Measurements from ENCODE around the gene FAM229A. TPM values are rescaled to one million over a fixed set of nuclear protein-coding genes. Genes with fewer than 3 reads are reported as not detected.

The FAM229A gene
- total and polyA plus RNA-seq, 9 of the 15 experiments (the other 6 are each of a cell fraction or from before 2014, with no cell fraction given) = 0.04 to 21.6 (median 7.4) TPM

GRCh38 chr1:32406629-32407111, 44.4 kb upstream of the FAM229A start:
- Histone ChIP-seq H3K27ac (ENCODE audit: extremely low read depth, low read depth, low read length) (no peak overlapping the region), H3K4me2 (ENCODE audit: insufficient read depth, low read length) (no peak overlapping the region; the same call in 1 of the 2 replicates), H3K79me2 (ENCODE audit: control insufficient read depth, insufficient read depth, low read length) (no peaks in the 10 kb centered on the region), H3K27me3 (ENCODE audit: control insufficient read depth in 2 of 2, insufficient read depth in 2 of 2, low read length in 2 of 2) (no peaks in the 10 kb centered on the region), H3K36me3 (ENCODE audit: control insufficient read depth, insufficient read depth, low read length) (no peaks in the 10 kb centered on the region), H3K4me3 (no peak overlapping the region), H3K9me3 (replicated peaks; ENCODE audit: control insufficient read depth, insufficient read depth, low read depth, low read length) (no peaks in the 10 kb centered on the region), H3K9me1 (ENCODE audit: control insufficient read depth, insufficient read depth, low read length) (no peaks in the 10 kb centered on the region), H3K4me1 (replicated peaks in 1 of 2; ENCODE audit: control insufficient read depth in 2 of 2, insufficient read depth in 2 of 2, low read length in 2 of 2) (peaks cover 0 to 12% of the 10 kb centered on the region in 2 experiments; a peak in 3 of 5 replicates), H2AFZ (ENCODE audit: low read depth, low read length) (peak overlapping the region; percentile 0; the same call in 1 of the 2 replicates), H4K20me1 (replicated peaks; ENCODE audit: control insufficient read depth, insufficient read depth, low read length) (no peaks in the 10 kb centered on the region), H3K9ac (ENCODE audit: insufficient read depth in 1 of 2, low read depth in 2 of 2, low read length in 2 of 2) (no peak overlapping the region)
- intact Hi-C loops (cut with micrococcal nuclease) = no loop called here
- ATAC-seq = peak; percentile 47
- 19% methylated on average over 4 of the region's 4 CpGs for WGBS (ENCODE audit: insufficient coverage, low coverage, missing lambda C conversion rate)
- FAIRE-seq = no peak
- no TSS peak for BruUV-seq (replicated peaks)
- no peak for TF ChIP-seq CTCFL (IDR thresholded peaks at IDR 0.05; ENCODE audit: borderline replicate concordance, insufficient read depth, low read depth, low read length, poor library complexity, severe bottlenecking)
- TF ChIP-seq CAMTA2 (CRISPR knock-in tag; conservative IDR thresholded peaks at IDR 0.05) = no peak
- 0 out of 2 replicates have a peak, but pooled peaks have one; percentile 8 for TF ChIP-seq TEAD4 (IDR thresholded peaks at IDR 0.05; ENCODE audit: low read length)
- TF ChIP-seq TEAD4 (CRISPR knock-in tag; IDR thresholded peaks at IDR 0.05; ENCODE audit: borderline replicate concordance) = no peak
- TF ChIP-seq ZC3H11A (IDR thresholded peaks at IDR 0.05; ENCODE audit: low read depth, low read length) = no peak
- no peak for TF ChIP-seq TGIF2 (CRISPR knock-in tag; IDR thresholded peaks at IDR 0.05)
- no peak for TF ChIP-seq PCBP2 (IDR thresholded peaks at IDR 0.05; ENCODE audit: low read depth, low read length, poor library complexity, severe bottlenecking)
- no peak for TF ChIP-seq IRF2 (CRISPR knock-in tag; IDR thresholded peaks at IDR 0.05)
- TF ChIP-seq ZNF143 (CRISPR knock-in tag; IDR thresholded peaks at IDR 0.05) = no peak
- peak; percentile 41; the same call in 1 of the 2 replicates for TF ChIP-seq CBFA2T3 (IDR thresholded peaks at IDR 0.05)
- no peak for TF ChIP-seq ZBTB43 (CRISPR knock-in tag; IDR thresholded peaks at IDR 0.05)
- TF ChIP-seq WHSC1 (IDR thresholded peaks at IDR 0.05; ENCODE audit: low read length) = no peak
- 0 out of 2 replicates have a peak, but pooled peaks have one; percentile 14 for TF ChIP-seq CTBP1 (IDR thresholded peaks at IDR 0.05; ENCODE audit: borderline replicate concordance)
- no peak for TF ChIP-seq FOS (IDR thresholded peaks at IDR 0.05; ENCODE audit: extremely low read depth, insufficient read length)
- TF ChIP-seq, protein P1, sequence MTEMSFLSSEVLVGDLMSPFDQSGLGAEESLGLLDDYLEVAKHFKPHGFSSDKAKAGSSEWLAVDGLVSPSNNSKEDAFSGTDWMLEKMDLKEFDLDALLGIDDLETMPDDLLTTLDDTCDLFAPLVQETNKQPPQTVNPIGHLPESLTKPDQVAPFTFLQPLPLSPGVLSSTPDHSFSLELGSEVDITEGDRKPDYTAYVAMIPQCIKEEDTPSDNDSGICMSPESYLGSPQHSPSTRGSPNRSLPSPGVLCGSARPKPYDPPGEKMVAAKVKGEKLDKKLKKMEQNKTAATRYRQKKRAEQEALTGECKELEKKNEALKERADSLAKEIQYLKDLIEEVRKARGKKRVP (CRISPR knock-in tag; IDR thresholded peaks at IDR 0.05) = no peak
- CTCF ChIA-PET (ENCODE audit: low intra/inter-chr PET ratio) = no interaction called here
- peak in 2 of 4 experiments; percentile 32 to 49 for DNase-seq (ENCODE audit: extremely low read depth in 1 of 4, low spot score in 3 of 4)
- in situ Hi-C loops (cut with MboI) = no loop called here
- POLR2A ChIA-PET = interaction anchor here (0.6 to 2.2 kb wide), 2 partner anchors 12 to 443 kb away, joined by 4 to 6 read pairs; partner anchors contain the start of gene BSDC1

Measured in K562 (cell line).